Memory B cell (primary cell): ENCODE measurements around the gene SPATA19.

Source experiments
- ATAC-seq: fragments of 150-1000 bp; cut with Tn5 transposase; 2 replicates; pipeline ENCODE4 v1.10.0; 2021; ENCODE audit warnings: low read depth, mild to moderate bottlenecking, moderate library complexity
- DNase-seq, 2 donors: peaks; one replicate each; pipeline ENCODE4 v3.0.0; 2022; ENCODE audit warnings: low spot score in 2 of 2
- H3K27ac Mint-ChIP-seq: one replicate; pipeline ENCODE4 v1.8.0; 2022; ENCODE audit warnings: mild to moderate bottlenecking, moderate library complexity, mixed read lengths
- H3K27me3 Mint-ChIP-seq: one replicate; pipeline ENCODE4 v1.8.0; 2022; ENCODE audit warnings: mixed read lengths
- H3K36me3 Mint-ChIP-seq: one replicate; pipeline ENCODE4 v1.8.0; 2022; ENCODE audit warnings: mild to moderate bottlenecking, mixed read lengths
- H3K4me1 Mint-ChIP-seq: one replicate; pipeline ENCODE4 v1.8.0; 2022; ENCODE audit warnings: mixed read lengths
- H3K4me3 Mint-ChIP-seq: one replicate; pipeline ENCODE4 v1.8.0; 2022; ENCODE audit warnings: mild to moderate bottlenecking, moderate library complexity, mixed read lengths
- H3K9me3 Mint-ChIP-seq: one replicate; pipeline ENCODE4 v1.8.0; 2022; ENCODE audit warnings: mixed read lengths

Gene SPATA19

DNA sequence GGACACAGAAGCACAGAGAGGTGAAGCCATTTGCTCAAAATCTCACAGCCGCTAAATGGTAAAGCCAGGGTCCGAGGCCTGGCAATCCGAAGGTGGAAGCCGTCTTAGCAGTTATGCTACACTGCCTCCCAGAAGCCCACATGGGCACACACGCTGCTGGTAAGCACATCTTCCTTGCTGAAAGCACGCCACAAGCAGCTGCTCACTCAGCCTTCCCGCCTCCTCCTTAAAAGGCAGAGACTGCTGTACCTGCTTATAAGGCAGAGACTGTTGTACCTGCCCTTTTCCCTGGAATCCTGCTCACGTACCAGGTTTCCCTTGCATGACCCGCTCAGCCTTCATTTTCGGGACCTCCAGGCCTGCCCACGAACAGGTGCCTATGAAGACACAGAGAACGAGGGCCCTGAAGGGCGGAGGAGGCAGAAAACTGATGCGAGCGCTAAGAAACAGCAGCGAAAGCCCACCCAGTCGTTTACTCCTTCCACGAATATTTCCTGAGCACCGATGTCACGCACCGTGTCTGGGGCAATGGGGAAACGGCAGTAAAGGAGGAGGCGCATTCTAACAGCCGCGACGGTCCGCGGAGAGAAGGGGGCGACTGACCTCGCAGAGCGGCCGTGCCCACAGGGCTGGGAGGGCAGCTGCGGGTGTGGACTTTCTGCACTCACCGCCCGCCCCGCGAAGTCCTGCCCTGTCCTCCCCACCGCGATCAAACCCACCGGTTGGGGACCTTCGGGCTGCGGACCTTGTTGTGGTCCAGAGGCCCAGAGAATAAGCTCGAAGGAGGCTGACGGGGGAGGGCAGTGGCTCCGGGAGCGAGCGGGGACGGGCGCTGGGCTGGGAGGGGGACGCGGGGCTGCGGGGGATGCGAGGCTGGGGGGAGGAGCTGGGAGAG is 13.0 kb downstream of the SPATA19 start:
- Mint-ChIP-seq H3K27me3 (peaks cover 14% of the 10 kb centered on the region), H3K9me3 (peaks cover 1% of the 10 kb centered on the region), H3K4me3 (no peak overlapping the region), H3K36me3 (no peaks in the 10 kb centered on the region), H3K4me1 (no peaks in the 10 kb centered on the region), H3K27ac (no peak overlapping the region)
- ATAC-seq, result no peak
- no peak for DNase-seq

DNA sequence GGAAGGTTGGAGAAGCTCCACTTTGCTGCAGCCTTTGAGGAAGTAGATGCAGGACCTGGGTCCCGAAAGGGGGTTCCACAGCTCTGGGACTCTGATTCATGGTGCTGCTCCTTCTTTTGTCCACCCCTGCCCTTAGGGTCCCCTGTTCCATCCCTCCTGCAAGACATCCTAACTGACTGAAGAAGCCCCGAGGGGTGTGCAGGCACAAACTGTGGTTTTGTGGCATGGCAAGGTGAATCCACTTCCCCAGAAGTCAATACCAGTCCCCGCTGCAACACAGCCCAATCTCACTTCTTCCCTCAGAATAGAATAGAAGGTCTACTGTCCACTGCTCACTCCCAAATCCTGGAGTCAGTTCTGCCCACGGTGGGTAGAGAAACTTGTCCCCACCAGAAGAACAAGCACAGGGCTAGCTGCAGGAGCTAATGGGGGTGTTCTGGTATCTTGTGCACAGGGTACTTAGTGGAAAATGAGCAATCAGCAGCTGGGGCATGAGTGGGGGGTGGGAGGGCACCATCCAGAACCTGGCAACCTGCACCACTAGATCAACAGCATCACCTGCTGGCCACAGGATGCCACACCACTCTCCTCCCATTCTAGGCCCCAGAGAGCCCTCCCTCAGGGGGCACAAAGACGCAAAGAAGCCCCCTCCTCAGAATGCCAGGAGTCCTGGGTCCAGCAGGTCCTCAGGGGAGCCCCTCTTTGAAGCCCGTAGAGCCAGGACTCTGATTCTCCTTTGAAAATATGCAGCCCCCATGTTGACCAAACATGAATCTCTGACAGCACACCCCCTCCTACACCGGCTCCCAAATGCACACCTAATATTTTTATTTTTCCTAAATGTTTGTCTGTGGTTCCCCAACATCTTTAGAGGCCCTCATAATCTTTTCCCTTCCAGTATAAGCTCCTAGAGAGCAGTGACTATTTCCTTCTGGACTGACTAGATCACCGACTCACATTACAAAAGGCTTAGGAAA is 14.1 kb downstream of the SPATA19 start:
- H3K27ac Mint-ChIP-seq, result no peak overlapping the region
- no peak overlapping the region for H3K4me3 Mint-ChIP-seq
- peaks cover 18% of the 10 kb centered on the region for H3K27me3 Mint-ChIP-seq
- H3K4me1 Mint-ChIP-seq, result no peaks in the 10 kb centered on the region
- DNase-seq (no peak), ATAC-seq (no peak)
- peaks cover 4% of the 10 kb centered on the region for H3K9me3 Mint-ChIP-seq
- no peaks in the 10 kb centered on the region for H3K36me3 Mint-ChIP-seq

DNA sequence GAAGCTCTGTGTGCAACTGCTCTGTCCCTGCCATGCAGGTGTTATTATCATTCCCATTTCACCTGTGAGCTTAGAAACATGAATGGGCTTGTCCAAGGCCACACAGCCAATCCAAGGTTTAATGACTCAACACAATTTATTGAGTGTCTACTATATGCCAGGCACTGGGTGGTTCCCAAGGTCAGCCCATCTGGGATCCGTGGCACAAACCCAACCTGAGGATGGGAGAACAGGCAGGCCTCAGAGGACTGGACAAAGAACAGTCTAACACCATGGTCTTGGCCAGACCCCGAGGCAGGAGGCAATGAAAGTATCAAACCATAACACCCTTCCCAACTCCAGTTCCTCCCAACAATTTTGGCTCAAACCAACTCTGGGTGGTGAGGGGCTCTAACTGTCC is 15.7 kb downstream of the SPATA19 start:
- DNase-seq, result no peak
- Mint-ChIP-seq H3K9me3 (peaks cover 4% of the 10 kb centered on the region), H3K36me3 (no peaks in the 10 kb centered on the region), H3K27me3 (peaks cover 13% of the 10 kb centered on the region), H3K27ac (no peak overlapping the region), H3K4me1 (no peaks in the 10 kb centered on the region), H3K4me3 (no peak overlapping the region)
- no peak for ATAC-seq

DNA sequence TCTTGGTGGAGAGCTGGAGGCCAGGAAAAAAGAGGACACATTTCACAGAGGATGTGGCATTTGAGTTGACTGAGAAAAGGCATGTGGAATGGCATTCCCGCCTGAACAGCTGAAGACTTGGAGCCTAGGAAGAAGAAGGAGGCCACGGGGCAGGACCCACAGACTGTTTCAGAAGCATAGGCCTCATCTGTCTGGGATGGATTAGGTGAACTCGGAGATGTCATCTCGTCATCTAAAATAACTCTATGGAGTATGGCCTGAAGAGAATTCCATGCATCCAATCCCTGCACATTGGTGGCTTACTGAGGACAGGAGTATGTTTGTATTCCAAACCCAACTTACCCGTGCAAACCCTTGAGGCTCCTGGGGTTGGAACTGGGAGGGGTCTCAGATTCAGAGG is 16.4 kb downstream of the SPATA19 start:
- no peaks in the 10 kb centered on the region for H3K36me3 Mint-ChIP-seq

DNA sequence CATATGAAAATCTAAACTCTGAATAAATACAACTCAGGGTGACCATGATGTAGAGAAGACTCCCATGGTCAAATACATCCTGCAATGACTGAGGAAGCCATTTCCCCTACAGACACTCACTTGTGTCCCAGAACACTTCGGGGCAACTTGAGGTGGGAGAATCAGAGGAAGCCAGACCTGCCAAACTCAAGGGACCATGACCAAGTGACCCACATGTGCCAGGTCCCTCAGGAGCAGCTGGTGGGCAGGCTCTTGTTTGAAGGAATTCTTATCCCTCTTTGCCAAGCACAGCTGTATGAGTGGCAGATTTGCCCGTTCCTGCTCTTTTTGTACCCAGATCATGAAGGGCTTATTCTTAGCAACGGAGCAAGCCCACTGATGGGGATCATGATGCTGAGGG is 17.8 kb downstream of the SPATA19 start:
- no peaks in the 10 kb centered on the region for H3K4me1 Mint-ChIP-seq
- H3K4me3 Mint-ChIP-seq, result no peak overlapping the region

More for the DNA sequence above, 16.4 kb downstream of the SPATA19 start:
- peaks cover 10% of the 10 kb centered on the region for H3K27me3 Mint-ChIP-seq
- no peaks in the 10 kb centered on the region for H3K4me1 Mint-ChIP-seq
- H3K4me3 Mint-ChIP-seq, result no peak overlapping the region
- no peak overlapping the region for H3K27ac Mint-ChIP-seq
- H3K9me3 Mint-ChIP-seq, result peaks cover 4% of the 10 kb centered on the region
- DNase-seq (no peak), ATAC-seq (no peak)

DNA sequence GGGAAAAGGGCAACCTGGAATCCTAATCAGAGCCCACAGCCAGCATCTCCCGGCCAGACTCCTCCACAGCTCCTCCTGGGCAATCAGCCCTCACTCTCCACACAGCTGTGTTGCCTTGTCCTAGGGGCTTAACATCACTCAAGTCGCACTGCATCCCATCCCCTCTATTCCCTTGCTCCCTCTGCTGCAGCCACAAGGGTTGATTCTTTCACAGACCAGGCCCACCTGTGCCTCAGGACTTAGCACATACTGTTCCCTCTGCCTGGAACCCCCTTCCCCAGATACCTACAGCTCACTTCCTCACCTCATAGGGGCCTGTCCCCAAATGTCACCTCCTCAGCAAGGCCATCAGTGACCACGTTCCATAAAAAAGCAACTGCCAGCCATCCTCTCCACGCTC is 18.4 kb downstream of the SPATA19 start:
- H3K4me1 Mint-ChIP-seq, result no peaks in the 10 kb centered on the region
- no peak overlapping the region for H3K27ac Mint-ChIP-seq
- no peaks in the 10 kb centered on the region for H3K36me3 Mint-ChIP-seq
- H3K27me3 Mint-ChIP-seq, result peaks cover 9% of the 10 kb centered on the region
- H3K9me3 Mint-ChIP-seq, result peaks cover 3% of the 10 kb centered on the region
- DNase-seq (no peak), ATAC-seq (no peak)
- H3K4me3 Mint-ChIP-seq, result no peak overlapping the region

More for the DNA sequence above, 17.8 kb downstream of the SPATA19 start:
- Mint-ChIP-seq H3K27ac (no peak overlapping the region), H3K9me3 (peaks cover 3% of the 10 kb centered on the region), H3K36me3 (no peaks in the 10 kb centered on the region), H3K27me3 (peaks cover 10% of the 10 kb centered on the region)
- ATAC-seq (no peak), DNase-seq (no peak)

DNA sequence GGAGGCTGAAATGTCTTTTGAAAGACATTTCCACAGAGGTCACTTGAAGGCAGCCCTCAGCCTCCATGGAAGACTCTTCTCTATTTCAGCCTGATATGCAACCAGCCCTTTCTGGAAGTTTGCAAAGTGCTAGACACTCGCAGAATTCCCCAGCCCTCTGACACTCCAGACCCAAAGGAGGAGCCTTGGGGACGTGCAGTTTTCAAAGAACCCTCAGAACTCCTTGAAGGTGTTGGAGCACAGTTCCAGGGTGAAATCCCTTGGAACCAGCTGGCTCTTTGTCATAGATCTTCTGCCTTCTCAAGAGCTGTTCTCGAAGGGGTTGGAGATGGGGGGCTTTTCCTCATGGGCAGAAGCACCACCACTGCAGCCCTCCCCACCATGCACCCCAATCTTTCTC is 19.6 kb downstream of the SPATA19 start:
- H3K27me3 Mint-ChIP-seq, result peaks cover 14% of the 10 kb centered on the region

DNA sequence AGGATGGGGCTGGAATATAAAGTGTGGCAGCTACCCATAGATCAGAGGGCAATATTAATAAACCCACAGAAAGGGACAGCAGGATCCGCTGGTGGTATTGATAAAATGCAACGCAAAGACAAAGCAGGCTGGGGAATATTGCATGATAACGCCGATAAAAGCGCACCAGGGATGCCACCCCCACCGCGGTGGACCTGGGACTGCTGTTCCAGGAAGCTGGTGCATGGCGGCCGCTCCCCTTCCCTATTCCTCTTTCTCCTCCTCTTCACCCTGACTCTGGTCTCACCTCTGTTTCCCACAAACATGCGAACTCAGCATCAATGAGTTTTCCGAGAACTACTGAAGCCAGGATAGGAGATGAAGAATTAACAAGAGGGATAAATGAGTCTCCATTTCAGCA is 20.2 kb downstream of the SPATA19 start:
- H3K9me3 Mint-ChIP-seq, result peaks cover 3% of the 10 kb centered on the region
- H3K27me3 Mint-ChIP-seq, result peaks cover 14% of the 10 kb centered on the region
- ATAC-seq (no peak), DNase-seq (no peak)
- no peak overlapping the region for H3K27ac Mint-ChIP-seq
- H3K4me1 Mint-ChIP-seq, result no peaks in the 10 kb centered on the region
- no peak overlapping the region for H3K4me3 Mint-ChIP-seq
- no peaks in the 10 kb centered on the region for H3K36me3 Mint-ChIP-seq

More for the DNA sequence above, 19.6 kb downstream of the SPATA19 start:
- no peaks in the 10 kb centered on the region for H3K36me3 Mint-ChIP-seq
- no peak for DNase-seq
- no peaks in the 10 kb centered on the region for H3K4me1 Mint-ChIP-seq
- H3K4me3 Mint-ChIP-seq, result no peak overlapping the region
- no peak for ATAC-seq
- no peak overlapping the region for H3K27ac Mint-ChIP-seq
- H3K9me3 Mint-ChIP-seq, result peaks cover 3% of the 10 kb centered on the region

DNA sequence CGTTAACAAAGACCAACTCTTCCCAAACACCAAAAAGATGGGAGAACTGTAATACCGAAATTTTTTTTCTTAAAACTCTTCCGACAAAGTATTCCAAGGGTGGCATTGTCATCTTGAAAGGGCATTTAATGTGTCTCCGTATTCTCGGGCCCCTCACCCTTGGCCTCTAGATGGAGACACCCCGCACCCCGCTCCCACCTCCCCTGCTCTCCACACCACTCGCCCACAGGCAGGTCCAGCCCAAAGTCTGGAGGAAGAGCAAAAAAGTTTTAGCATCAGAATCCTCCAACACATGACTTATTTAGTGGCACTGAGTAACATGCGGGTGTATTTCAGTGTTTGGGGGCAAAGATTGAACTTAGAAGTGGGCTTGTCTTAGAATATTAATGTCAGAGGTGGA is 20.7 kb downstream of the SPATA19 start:
- Mint-ChIP-seq H3K4me3 (no peak overlapping the region), H3K4me1 (no peaks in the 10 kb centered on the region), H3K27me3 (peaks cover 14% of the 10 kb centered on the region), H3K36me3 (no peaks in the 10 kb centered on the region), H3K9me3 (peaks cover 3% of the 10 kb centered on the region), H3K27ac (no peak overlapping the region)
- ATAC-seq (no peak), DNase-seq (no peak)

DNA sequence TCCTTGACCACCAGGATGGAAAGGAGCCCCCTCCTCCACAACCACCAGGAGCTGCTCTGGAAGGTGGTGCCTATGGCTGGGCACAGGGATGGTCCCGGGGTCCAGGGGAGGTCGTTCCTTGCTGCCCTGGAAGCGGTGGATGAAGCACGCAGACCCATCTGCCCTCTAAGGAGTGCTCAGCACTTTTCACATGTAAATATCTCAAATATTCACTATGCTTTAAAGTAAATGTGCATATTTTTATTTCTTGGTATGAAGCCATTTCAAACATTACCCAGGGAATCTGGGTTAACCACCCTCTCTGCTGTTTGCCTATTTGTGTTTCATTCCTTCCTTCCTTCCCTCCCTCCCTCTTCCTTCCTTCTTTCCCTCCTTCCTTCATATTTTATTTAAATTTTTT is 21.7 kb downstream of the SPATA19 start:
- no peak for DNase-seq
- Mint-ChIP-seq H3K27ac (no peak overlapping the region), H3K4me1 (no peaks in the 10 kb centered on the region)

DNA sequence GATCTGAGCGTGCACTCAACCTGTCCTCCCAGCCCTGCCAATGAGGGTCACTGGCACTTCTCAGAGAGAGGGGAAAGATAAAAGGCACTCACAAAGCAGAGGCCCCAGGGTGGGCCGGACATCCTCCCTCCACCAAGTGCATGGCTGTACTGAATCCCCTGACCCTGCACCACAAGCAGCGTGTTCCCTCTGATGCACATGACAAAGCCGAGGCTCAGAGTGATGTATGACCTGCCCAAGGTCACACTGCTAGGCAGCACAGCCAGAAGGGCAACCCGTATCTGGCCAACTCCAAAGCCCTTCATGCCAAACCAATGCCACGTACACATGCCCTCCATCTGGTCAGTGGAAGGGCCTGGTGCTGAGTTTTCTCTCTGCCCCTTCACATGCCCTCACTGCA is 22.1 kb downstream of the SPATA19 start:
- Mint-ChIP-seq H3K27ac (no peak overlapping the region), H3K36me3 (no peaks in the 10 kb centered on the region), H3K4me1 (no peaks in the 10 kb centered on the region), H3K4me3 (no peak overlapping the region), H3K27me3 (peaks cover 12% of the 10 kb centered on the region), H3K9me3 (peaks cover 3% of the 10 kb centered on the region)
- no peak for DNase-seq
- no peak for ATAC-seq

More for the DNA sequence above, 21.7 kb downstream of the SPATA19 start:
- Mint-ChIP-seq H3K36me3 (no peaks in the 10 kb centered on the region), H3K9me3 (peaks cover 3% of the 10 kb centered on the region), H3K4me3 (no peak overlapping the region), H3K27me3 (peaks cover 14% of the 10 kb centered on the region)
- no peak for ATAC-seq

DNA sequence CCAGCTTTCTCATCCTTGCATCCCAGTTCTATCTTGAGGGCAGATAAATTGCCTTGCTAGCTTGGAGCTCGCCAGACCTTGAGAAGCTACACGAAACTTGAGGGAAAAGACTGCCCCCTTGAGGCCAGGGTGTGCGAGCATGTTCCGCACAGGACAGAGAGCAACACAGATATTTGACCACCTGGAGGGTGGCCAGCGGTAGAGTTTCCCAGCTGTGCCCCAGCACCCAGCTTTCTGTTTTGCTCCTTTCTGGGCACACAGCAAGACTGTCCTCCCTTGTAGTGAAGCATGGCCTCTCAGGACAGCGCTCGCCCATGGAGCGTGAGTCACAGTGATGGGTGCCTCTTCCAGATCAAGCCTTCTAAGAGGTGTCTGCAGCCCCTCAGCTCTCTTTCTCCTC is 23.5 kb downstream of the SPATA19 start:
- ATAC-seq (no peak), DNase-seq (no peak)
- Mint-ChIP-seq H3K27ac (no peak overlapping the region), H3K9me3 (peaks cover under 1% of the 10 kb centered on the region), H3K4me3 (no peak overlapping the region), H3K36me3 (no peaks in the 10 kb centered on the region), H3K27me3 (peaks cover 5% of the 10 kb centered on the region), H3K4me1 (no peaks in the 10 kb centered on the region)

DNA sequence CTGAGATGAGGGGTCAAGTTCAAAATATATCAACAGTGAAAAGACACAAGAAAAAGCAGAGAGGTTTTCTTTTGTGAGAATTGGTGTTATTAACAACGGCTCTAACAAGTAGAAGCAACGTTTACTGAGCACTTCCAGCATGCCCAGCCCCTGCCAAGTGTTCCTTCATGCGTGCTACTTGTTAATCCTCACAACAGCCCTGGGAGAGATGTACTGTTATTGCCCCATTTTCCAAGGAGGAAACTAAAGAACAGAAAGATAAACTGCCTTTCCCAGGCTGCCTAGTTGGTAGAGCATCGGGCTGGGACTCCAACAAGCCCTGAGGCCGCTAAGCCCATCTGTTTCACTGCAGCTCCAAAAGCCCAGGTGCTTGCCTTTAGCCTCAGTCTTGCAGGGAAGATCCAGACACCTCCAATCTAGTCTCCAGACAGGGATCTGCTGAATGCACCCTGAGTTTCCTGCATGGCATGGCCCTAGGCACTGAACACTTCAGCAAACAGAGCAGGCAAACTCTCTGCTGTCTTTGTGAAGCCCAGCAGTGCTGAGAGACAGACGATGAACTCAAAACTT is 25.5 kb downstream of the SPATA19 start:
- Mint-ChIP-seq H3K27ac (no peak overlapping the region), H3K27me3 (peaks cover 5% of the 10 kb centered on the region), H3K4me3 (no peak overlapping the region), H3K9me3 (no peaks in the 10 kb centered on the region), H3K4me1 (no peaks in the 10 kb centered on the region), H3K36me3 (no peaks in the 10 kb centered on the region)
- no peak for ATAC-seq
- no peak for DNase-seq

DNA sequence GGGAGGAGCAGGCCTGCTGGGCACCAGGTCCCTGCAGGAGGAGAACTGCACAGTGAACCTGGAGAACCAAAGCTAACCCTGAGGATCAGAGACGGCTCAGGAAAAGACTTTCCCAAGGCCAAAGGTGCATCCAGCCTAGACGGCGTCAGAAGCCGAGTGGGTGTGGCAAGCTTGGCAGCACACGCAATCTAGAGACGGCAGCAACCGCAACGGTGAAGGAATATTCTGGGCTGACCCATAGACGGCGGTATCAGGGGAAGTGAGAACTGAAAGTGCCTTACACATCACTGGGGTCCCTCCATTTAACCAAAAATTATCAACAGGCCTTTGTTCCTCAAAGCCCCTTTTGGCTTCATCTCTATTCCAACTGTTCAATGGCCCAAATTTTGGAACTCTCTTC is 26.2 kb downstream of the SPATA19 start:
- no peaks in the 10 kb centered on the region for H3K4me1 Mint-ChIP-seq
- no peak for ATAC-seq
- H3K4me3 Mint-ChIP-seq, result no peak overlapping the region
- no peaks in the 10 kb centered on the region for H3K36me3 Mint-ChIP-seq
- peaks cover 5% of the 10 kb centered on the region for H3K27me3 Mint-ChIP-seq
- DNase-seq, result no peak
- H3K9me3 Mint-ChIP-seq, result no peaks in the 10 kb centered on the region
- H3K27ac Mint-ChIP-seq, result no peak overlapping the region
